Stimulated activated CD8-positive, alpha-beta memory T cell treated with anti-CD3 and anti-CD28 coated beads, Interleukin-4, amount 100 ng/mL, for 1 hour (primary cell): ENCODE results near the gene MXD1.
"Not testable (repeated sequence)": the region's sequence is repeated elsewhere in the genome, so short reads cannot be mapped to it uniquely, and the experiment has no call there.

Experiments used
- DNase-seq, 2 donors: peaks; one replicate each; pipeline ENCODE4 v3.0.0-alpha.2; 2020; ENCODE audit warnings: low read depth in 2 of 2, low spot score in 1 of 2

The MXD1 gene

GRCh38 chr2:69914950-69915945, at the start of gene MXD1:
Gene MXD1, plus strand, starts transcription at chr2:69915109. Its CDS starts 222 bp downstream, at chr2:69915331.
- DNase-seq: peak in 1 of 2 donors; percentile 100

GRCh38 chr2:69888451-69888850, 26.5 kb upstream of the MXD1 start:
- DNase-seq: no peak

GRCh38 chr2:69889302-69889701, 25.6 kb upstream of the MXD1 start:
- DNase-seq: no peak

GRCh38 chr2:69890881-69891280, 24.0 kb upstream of the MXD1 start:
- no peak for DNase-seq

- DNase-seq: not testable (repeated sequence)
These were observed 22.0 kb upstream of the MXD1 start for GRCh38 chr2:69892838-69893424.

- DNase-seq: peak; percentile 46 to 64
These were observed 21.0 kb upstream of the MXD1 start, which contains the start of gene SNRNP27 for GRCh38 chr2:69893684-69894551. Gene SNRNP27, plus strand, starts transcription at chr2:69893956. Its CDS starts 29 bp downstream, at chr2:69893985.

- DNase-seq: not testable (repeated sequence)
These were observed 20.2 kb upstream of the MXD1 start for GRCh38 chr2:69894737-69895136.

GRCh38 chr2:69902213-69902922, 12.5 kb upstream of the MXD1 start:
- no peak for DNase-seq

- DNase-seq: no peak
These were observed 7.7 kb upstream of the MXD1 start for GRCh38 chr2:69907216-69907615.

GRCh38 chr2:69911985-69912563, 2.8 kb upstream of the MXD1 start:
- no peak for DNase-seq

- DNase-seq: peak in 1 of 2 donors; percentile 97
These were observed 552 bp upstream of the MXD1 start for GRCh38 chr2:69914164-69914949.

GRCh38 chr2:69916106-69916505, 1.2 kb downstream of the MXD1 start:
- DNase-seq: no peak

- DNase-seq: no peak
These were observed 2.9 kb downstream of the MXD1 start for GRCh38 chr2:69917852-69918251.

- DNase-seq: no peak
These were observed 3.5 kb downstream of the MXD1 start for GRCh38 chr2:69918401-69918800.

GRCh38 chr2:69923116-69923515, 8.2 kb downstream of the MXD1 start:
- DNase-seq: no peak

GRCh38 chr2:69926849-69927515, 12.1 kb downstream of the MXD1 start:
- no peak for DNase-seq

GRCh38 chr2:69931832-69932595, 17.1 kb downstream of the MXD1 start:
- no peak for DNase-seq

GRCh38 chr2:69932596-69932922, 17.6 kb downstream of the MXD1 start:
- no peak for DNase-seq
